HepG2 (cell line): ENCODE measurements around the gene MYO7A. TPM values are rescaled to one million over a fixed set of nuclear protein-coding genes. Genes with fewer than 3 reads are reported as not detected.

Source experiments
- ATF6 ChIP-seq: sonication (generic); formaldehyde crosslinking; conservative IDR thresholded peaks from 2 replicates; pipeline ENCODE4 v1.4.0; 2020; ENCODE audit warnings: missing genetic modification reagents
- DR1 ChIP-seq: sonication (generic); formaldehyde crosslinking; IDR thresholded peaks from 2 replicates; pipeline ENCODE4 v1.8.0; 2021; ENCODE audit warnings: mild to moderate bottlenecking, missing genetic modification reagents, inconsistent platforms
- ETV5 ChIP-seq: IDR thresholded peaks from 2 replicates; pipeline ENCODE4 v1.6.1; 2018; ENCODE audit warnings: missing biosample characterization, missing genetic modification reagents, inconsistent platforms, borderline replicate concordance
- FOSL1 ChIP-seq: sonication (generic); formaldehyde crosslinking; IDR thresholded peaks from 2 replicates; pipeline ENCODE4 v1.9.0; 2021; ENCODE audit warnings: missing genetic modification reagents, borderline replicate concordance
- FOSL2 ChIP-seq: sonication (generic); formaldehyde crosslinking; IDR thresholded peaks from 2 replicates; pipeline ENCODE4 v1.4.0; 2020; ENCODE audit warnings: missing genetic modification reagents
- FOXP1 ChIP-seq, 2 experiments: fragments of 450-650 bp in 1 of 2; IDR thresholded peaks; 2 replicates each; pipeline ENCODE4 v1.6.1; 2017 to 2018; ENCODE audit warnings: antibody characterized with exemption in 1 of 2
- GATAD2A ChIP-seq: IDR thresholded peaks from 2 replicates; pipeline ENCODE4 v1.6.1; 2016
- GTF3A ChIP-seq: sonication (generic); formaldehyde crosslinking; conservative IDR thresholded peaks from 2 replicates; pipeline ENCODE4 v1.4.0; 2020; ENCODE audit warnings: mild to moderate bottlenecking, missing genetic modification reagents
- KLF12 ChIP-seq: sonication (generic); formaldehyde crosslinking; IDR thresholded peaks from 2 replicates; pipeline ENCODE4 v1.4.0; 2020; ENCODE audit warnings: missing genetic modification reagents, borderline replicate concordance
- RNF2 ChIP-seq: fragments of 450-650 bp; conservative IDR thresholded peaks from 2 replicates; pipeline ENCODE4 v1.6.1; 2016; ENCODE audit warnings: low read depth
- RXRA ChIP-seq: sonication (generic); formaldehyde crosslinking; IDR thresholded peaks from 2 replicates; pipeline ENCODE4 v1.5.1; 2020; ENCODE audit warnings: missing genetic modification reagents
- SIN3B ChIP-seq: fragments of 150-350 bp; IDR thresholded peaks from 2 replicates; pipeline ENCODE4 v1.6.1; 2014; ENCODE audit warnings: low read length
- SOX6 ChIP-seq, 2 experiments: fragments of 450-650 bp in 1 of 2; sonication (generic) in 1 of 2; formaldehyde crosslinking in 1 of 2; IDR thresholded peaks; 2 replicates each; pipeline versions ENCODE4 v1.4.0 to v1.6.1; 2017 to 2020; ENCODE audit warnings: antibody characterized with exemption in 1 of 2, mild to moderate bottlenecking in 1 of 2, missing genetic modification reagents in 1 of 2
- YEATS4 ChIP-seq: sonication (generic); formaldehyde crosslinking; IDR thresholded peaks from 2 replicates; pipeline ENCODE4 v1.4.0; 2020; ENCODE audit warnings: missing genetic modification reagents, borderline replicate concordance
- ZNF335 ChIP-seq: sonication (generic); formaldehyde crosslinking; IDR thresholded peaks from 2 replicates; pipeline ENCODE4 v1.4.0; 2020; ENCODE audit warnings: missing genetic modification reagents
- ZNF354B ChIP-seq: sonication (generic); formaldehyde crosslinking; IDR thresholded peaks from 2 replicates; pipeline ENCODE4 v1.8.0; 2022; ENCODE audit warnings: mild to moderate bottlenecking, missing genetic modification reagents
- ZNF629 ChIP-seq: sonication (generic); formaldehyde crosslinking; conservative IDR thresholded peaks from 2 replicates; pipeline ENCODE4 v1.5.0; 2020; ENCODE audit warnings: missing genetic modification reagents
- polyA plus RNA-seq, 8 experiments: library from polyadenylated mRNA; depleted of rRNA in 3 of 8; stranded (reverse) in 7 of 8; unstranded in 1 of 8; fragments of >200 nt; fragmentation: Illumina TruSeq in 4 of 8; extraction: Trizol in 4 of 8; gene quantifications; 2 replicates each; pipeline versions ENCODE4 v1.2.1 to v1.2.3, GENCODE V29; 2011 to 2016; ENCODE audit warnings: low read depth in 4 of 8, missing spikeins in 1 of 8, mixed read lengths in 1 of 8; ENCODE audit not compliant: insufficient read depth in 1 of 8
- total RNA-seq, 5 experiments: library from RNA; depleted of rRNA; stranded (reverse); fragments of >200 nt; fragmentation: Illumina TruSeq; extraction: Trizol; gene quantifications; 2 replicates each; pipeline ENCODE4 v1.2.3, GENCODE V29; 2016; ENCODE audit warnings: low read depth in 1 of 5
- TF ChIP-seq, protein P1 (sequence below): sonication (generic); formaldehyde crosslinking; conservative IDR thresholded peaks from 2 replicates; pipeline ENCODE4 v1.8.1; 2023; ENCODE audit warnings: missing genetic modification reagents
- TF ChIP-seq, protein P2 (sequence below): sonication (generic); formaldehyde crosslinking; conservative IDR thresholded peaks from 2 replicates; pipeline ENCODE4 v1.4.0; 2020; ENCODE audit warnings: mild to moderate bottlenecking, missing genetic modification reagents, moderate library complexity
- TF ChIP-seq, protein P3 (sequence below): IDR thresholded peaks from 2 replicates; pipeline ENCODE4 v1.6.1; 2012; ENCODE audit warnings: low read depth, low read length, improper control_type of control experiment

The MYO7A gene
- total and polyA plus RNA-seq, 2 of the 13 experiments (the other 11 are each of a cell fraction or from before 2014, with no cell fraction given), result 7.5 to 10.0 TPM

DNA sequence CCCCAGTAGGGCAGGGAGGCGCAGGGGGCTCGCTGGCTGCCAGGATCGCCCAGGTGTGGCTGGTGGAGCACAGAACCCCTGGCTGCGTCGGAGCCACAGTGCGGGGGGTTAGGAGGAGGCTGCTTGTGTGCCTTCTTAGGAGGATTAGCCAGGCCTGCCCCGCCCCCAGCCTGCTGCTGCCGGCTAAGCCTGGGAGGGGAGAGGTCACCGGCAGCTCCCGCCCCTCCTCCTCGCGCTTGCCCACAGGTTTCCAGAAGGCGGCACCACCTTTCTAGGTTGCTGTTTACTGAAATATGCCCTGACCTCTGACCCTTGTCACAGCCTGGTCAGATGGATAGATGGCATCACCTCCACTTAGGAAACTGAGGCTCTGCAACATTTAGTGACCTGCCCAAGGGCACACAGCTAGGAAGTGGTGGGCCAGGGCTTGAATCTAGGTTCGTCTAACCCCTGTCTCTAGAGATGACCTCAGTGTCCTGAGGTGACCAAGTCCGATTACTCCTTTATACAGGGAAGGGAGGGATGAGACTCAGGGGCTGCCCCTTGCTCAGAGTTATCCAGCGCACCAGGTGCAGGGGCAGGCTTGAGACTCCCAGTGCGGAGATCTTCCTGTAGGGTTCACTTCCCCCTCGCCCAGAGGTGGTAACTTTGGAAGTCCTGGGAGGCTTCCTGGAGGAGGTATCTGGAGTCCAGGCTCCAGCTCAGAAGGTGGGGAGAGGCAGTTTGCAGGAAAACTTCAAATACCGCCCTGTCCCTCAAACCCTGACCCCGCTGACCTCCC is 44.0 kb downstream of the MYO7A start (continued):
- TF ChIP-seq ATF6 (CRISPR knock-in tag), result no peak
- TF ChIP-seq GATAD2A, result peak; percentile 49; the same call in 1 of the 2 replicates
- no peak for TF ChIP-seq FOSL1 (CRISPR knock-in tag)
- TF ChIP-seq ETV5, result no peak
- TF ChIP-seq DR1, result no peak
- TF ChIP-seq SIN3B, result no peak
- TF ChIP-seq RNF2, result no peak
- TF ChIP-seq KLF12 (CRISPR knock-in tag), result no peak
- no peak for TF ChIP-seq SOX6 (IDR thresholded peaks at IDR 0.05)
- TF ChIP-seq SOX6 (CRISPR knock-in tag; IDR thresholded peaks at IDR 0.05), result no peak; the same call in 1 of the 2 replicates
- TF ChIP-seq, protein P1, sequence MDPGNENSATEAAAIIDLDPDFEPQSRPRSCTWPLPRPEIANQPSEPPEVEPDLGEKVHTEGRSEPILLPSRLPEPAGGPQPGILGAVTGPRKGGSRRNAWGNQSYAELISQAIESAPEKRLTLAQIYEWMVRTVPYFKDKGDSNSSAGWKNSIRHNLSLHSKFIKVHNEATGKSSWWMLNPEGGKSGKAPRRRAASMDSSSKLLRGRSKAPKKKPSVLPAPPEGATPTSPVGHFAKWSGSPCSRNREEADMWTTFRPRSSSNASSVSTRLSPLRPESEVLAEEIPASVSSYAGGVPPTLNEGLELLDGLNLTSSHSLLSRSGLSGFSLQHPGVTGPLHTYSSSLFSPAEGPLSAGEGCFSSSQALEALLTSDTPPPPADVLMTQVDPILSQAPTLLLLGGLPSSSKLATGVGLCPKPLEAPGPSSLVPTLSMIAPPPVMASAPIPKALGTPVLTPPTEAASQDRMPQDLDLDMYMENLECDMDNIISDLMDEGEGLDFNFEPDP (CRISPR knock-in tag), result no peak
- no peak for TF ChIP-seq GTF3A (CRISPR knock-in tag)
- TF ChIP-seq, protein P2, sequence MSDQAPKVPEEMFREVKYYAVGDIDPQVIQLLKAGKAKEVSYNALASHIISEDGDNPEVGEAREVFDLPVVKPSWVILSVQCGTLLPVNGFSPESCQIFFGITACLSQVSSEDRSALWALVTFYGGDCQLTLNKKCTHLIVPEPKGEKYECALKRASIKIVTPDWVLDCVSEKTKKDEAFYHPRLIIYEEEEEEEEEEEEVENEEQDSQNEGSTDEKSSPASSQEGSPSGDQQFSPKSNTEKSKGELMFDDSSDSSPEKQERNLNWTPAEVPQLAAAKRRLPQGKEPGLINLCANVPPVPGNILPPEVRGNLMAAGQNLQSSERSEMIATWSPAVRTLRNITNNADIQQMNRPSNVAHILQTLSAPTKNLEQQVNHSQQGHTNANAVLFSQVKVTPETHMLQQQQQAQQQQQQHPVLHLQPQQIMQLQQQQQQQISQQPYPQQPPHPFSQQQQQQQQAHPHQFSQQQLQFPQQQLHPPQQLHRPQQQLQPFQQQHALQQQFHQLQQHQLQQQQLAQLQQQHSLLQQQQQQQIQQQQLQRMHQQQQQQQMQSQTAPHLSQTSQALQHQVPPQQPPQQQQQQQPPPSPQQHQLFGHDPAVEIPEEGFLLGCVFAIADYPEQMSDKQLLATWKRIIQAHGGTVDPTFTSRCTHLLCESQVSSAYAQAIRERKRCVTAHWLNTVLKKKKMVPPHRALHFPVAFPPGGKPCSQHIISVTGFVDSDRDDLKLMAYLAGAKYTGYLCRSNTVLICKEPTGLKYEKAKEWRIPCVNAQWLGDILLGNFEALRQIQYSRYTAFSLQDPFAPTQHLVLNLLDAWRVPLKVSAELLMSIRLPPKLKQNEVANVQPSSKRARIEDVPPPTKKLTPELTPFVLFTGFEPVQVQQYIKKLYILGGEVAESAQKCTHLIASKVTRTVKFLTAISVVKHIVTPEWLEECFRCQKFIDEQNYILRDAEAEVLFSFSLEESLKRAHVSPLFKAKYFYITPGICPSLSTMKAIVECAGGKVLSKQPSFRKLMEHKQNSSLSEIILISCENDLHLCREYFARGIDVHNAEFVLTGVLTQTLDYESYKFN, result peak; percentile 74
- TF ChIP-seq ZNF354B (CRISPR knock-in tag), result no peak
- no peak for TF ChIP-seq ZNF629 (CRISPR knock-in tag)
- TF ChIP-seq, protein P3, sequence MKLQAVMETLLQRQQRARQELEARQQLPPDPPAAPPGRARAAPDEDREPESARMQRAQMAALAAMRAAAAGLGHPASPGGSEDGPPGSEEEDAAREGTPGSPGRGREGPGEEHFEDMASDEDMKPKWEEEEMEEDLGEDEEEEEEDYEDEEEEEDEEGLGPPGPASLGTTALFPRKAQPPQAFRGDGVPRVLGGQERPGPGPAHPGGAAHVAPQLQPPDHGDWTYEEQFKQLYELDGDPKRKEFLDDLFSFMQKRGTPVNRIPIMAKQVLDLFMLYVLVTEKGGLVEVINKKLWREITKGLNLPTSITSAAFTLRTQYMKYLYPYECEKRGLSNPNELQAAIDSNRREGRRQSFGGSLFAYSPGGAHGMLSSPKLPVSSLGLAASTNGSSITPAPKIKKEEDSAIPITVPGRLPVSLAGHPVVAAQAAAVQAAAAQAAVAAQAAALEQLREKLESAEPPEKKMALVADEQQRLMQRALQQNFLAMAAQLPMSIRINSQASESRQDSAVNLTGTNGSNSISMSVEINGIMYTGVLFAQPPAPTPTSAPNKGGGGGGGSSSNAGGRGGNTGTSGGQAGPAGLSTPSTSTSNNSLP, result no peak
- TF ChIP-seq FOXP1 (IDR thresholded peaks at IDR 0.05), result no peak
- TF ChIP-seq FOXP1 (CRISPR knock-in tag; IDR thresholded peaks at IDR 0.05), result peak; percentile 27; the same call in 1 of the 2 replicates
- TF ChIP-seq FOSL2, result peak; percentile 22; the same call in 1 of the 2 replicates
- peak; percentile 53; the same call in 1 of the 2 replicates for TF ChIP-seq RXRA (CRISPR knock-in tag)
- no peak for TF ChIP-seq YEATS4
- TF ChIP-seq ZNF335, result no peak
